Keratinocyte (primary cell): Measurements from ENCODE around the gene AKR7A3. TPM values are rescaled to one million over a fixed set of nuclear protein-coding genes. Genes with fewer than 3 reads are reported as not detected.

ENCODE experiments used
- DNase-seq: peaks from one replicate; pipeline ENCODE4 v3.0.0-alpha.2; 2011; ENCODE audit warnings: low read depth, missing footprints, low spot score
- FAIRE-seq: peaks from 2 replicates; lab custom pipeline; 2011; peaks lifted over from hg19 to GRCh38; lab: Jason Lieb, UNC
- H2AFZ ChIP-seq: 2 replicates; pipeline ENCODE4 v1.6.0; 2012; ENCODE audit warnings: low read length, control low read depth, inconsistent platforms; ENCODE audit not compliant: control insufficient read depth
- H3K27ac ChIP-seq: 2 replicates; pipeline ENCODE4 v1.5.1; 2011; ENCODE audit warnings: low read length; ENCODE audit not compliant: control insufficient read depth, insufficient read depth
- H3K27me3 ChIP-seq: 3 replicates; pipeline ENCODE4 v1.6.0; 2011; ENCODE audit warnings: low read length; ENCODE audit not compliant: control insufficient read depth, insufficient read depth; ENCODE audit errors: extremely low read depth
- H3K36me3 ChIP-seq, 2 experiments: 2 replicates in 1 of 2; 3 replicates in 1 of 2; pipeline ENCODE4 v1.5.1; 2011; ENCODE audit warnings: low read length in 2 of 2, mild to moderate bottlenecking in 1 of 2; ENCODE audit not compliant: control insufficient read depth in 2 of 2, insufficient read depth in 2 of 2; ENCODE audit errors: extremely low read depth in 1 of 2
- H3K4me1 ChIP-seq: 3 replicates; pipeline ENCODE4 v1.5.1; 2011; ENCODE audit warnings: low read length; ENCODE audit not compliant: control insufficient read depth, insufficient read depth; ENCODE audit errors: extremely low read depth
- H3K4me2 ChIP-seq: 3 replicates; pipeline ENCODE4 v1.6.0; 2011; ENCODE audit warnings: low read depth, low read length; ENCODE audit not compliant: control insufficient read depth, insufficient read depth; ENCODE audit errors: extremely low read depth
- H3K4me3 ChIP-seq, 3 experiments: fragments of 200-600 bp in 1 of 3; sonication (generic) in 1 of 3; 2 replicates in 2 of 3; 3 replicates in 1 of 3; pipeline ENCODE4 v1.5.1; 2011 to 2016; ENCODE audit warnings: low read length in 3 of 3, mild to moderate bottlenecking in 3 of 3, control low read depth in 2 of 3, inconsistent platforms in 1 of 3, low read depth in 1 of 3, mixed read lengths in 1 of 3, mixed run types in 1 of 3, moderate library complexity in 1 of 3; ENCODE audit not compliant: control insufficient read depth in 2 of 3, insufficient read depth in 2 of 3; ENCODE audit errors: extremely low read depth in 1 of 3
- H3K79me2 ChIP-seq: 2 replicates; pipeline ENCODE4 v1.6.0; 2012; ENCODE audit warnings: low read length; ENCODE audit not compliant: control insufficient read depth, insufficient read depth
- H3K9ac ChIP-seq: 3 replicates; pipeline ENCODE4 v1.6.0; 2011; ENCODE audit warnings: low read length; ENCODE audit not compliant: control insufficient read depth, insufficient read depth; ENCODE audit errors: extremely low read depth
- H3K9me1 ChIP-seq: 3 replicates; pipeline ENCODE4 v1.6.0; 2011; ENCODE audit warnings: low read length; ENCODE audit not compliant: control insufficient read depth, insufficient read depth; ENCODE audit errors: extremely low read depth
- H3K9me3 ChIP-seq: 2 replicates; pipeline ENCODE4 v1.5.1; 2012; ENCODE audit warnings: low read depth, low read length; ENCODE audit not compliant: control insufficient read depth
- H4K20me1 ChIP-seq: 3 replicates; pipeline ENCODE4 v1.6.0; 2011; ENCODE audit warnings: low read length; ENCODE audit not compliant: control insufficient read depth, insufficient read depth; ENCODE audit errors: extremely low read depth
- EZH2 ChIP-seq: IDR thresholded peaks from one replicate; pipeline ENCODE4 v1.6.1; 2012; ENCODE audit warnings: inconsistent platforms, mild to moderate bottlenecking, low read length, moderate library complexity
- dilution Hi-C: fragments of 300-500 bp; cut with MboI; formaldehyde crosslinking; loops from one replicate; pipeline ENCODE4 v1.7.0; 2020; ENCODE audit warnings: low sequenced_read_pairs; ENCODE audit not compliant: extremely low pct_ligation_motif_present
- polyA plus RNA-seq, 5 experiments: library from polyadenylated mRNA; depleted of rRNA in 3 of 5; stranded (reverse) in 3 of 5; stranded (forward) in 1 of 5; unstranded in 1 of 5; fragments of >200 nt; gene quantifications; 1 replicate in 1 of 5; 2 replicates in 3 of 5; 3 replicates in 1 of 5; pipeline versions ENCODE4 v1.2.1 to v1.2.3, GENCODE V29; 2011 to 2012; ENCODE audit warnings: missing spikeins in 2 of 5, low read depth in 1 of 5, low replicate concordance in 1 of 5
- small RNA-seq, 3 experiments: library from RNA; depleted of rRNA; stranded (forward); fragments of <200 nt; gene quantifications; one replicate each; pipeline ENCODE3, GENCODE V24; 2012; ENCODE audit warnings: low read depth in 3 of 3, low replicate concordance in 1 of 3; ENCODE audit not compliant: insufficient read length in 3 of 3
- TF ChIP-seq, protein P1 (sequence below), 3 experiments: IDR thresholded peaks in 1 of 3; conservative IDR thresholded peaks in 1 of 3; optimal IDR thresholded peaks in 1 of 3; 2 replicates in 2 of 3; 3 replicates in 1 of 3; pipeline versions ENCODE3 to v1.5.1; 2011; ENCODE audit warnings: low read length in 3 of 3, mild to moderate bottlenecking in 3 of 3, moderate library complexity in 2 of 3, control low read depth in 1 of 3, inconsistent platforms in 1 of 3; ENCODE audit not compliant: insufficient read depth in 2 of 3; ENCODE audit errors: extremely low read depth in 1 of 3

The AKR7A3 gene
- polyA plus RNA-seq, 1 donor (not counting 4 experiments of a cell fraction or from before 2014, with no cell fraction given) = 0.17 TPM

DNA sequence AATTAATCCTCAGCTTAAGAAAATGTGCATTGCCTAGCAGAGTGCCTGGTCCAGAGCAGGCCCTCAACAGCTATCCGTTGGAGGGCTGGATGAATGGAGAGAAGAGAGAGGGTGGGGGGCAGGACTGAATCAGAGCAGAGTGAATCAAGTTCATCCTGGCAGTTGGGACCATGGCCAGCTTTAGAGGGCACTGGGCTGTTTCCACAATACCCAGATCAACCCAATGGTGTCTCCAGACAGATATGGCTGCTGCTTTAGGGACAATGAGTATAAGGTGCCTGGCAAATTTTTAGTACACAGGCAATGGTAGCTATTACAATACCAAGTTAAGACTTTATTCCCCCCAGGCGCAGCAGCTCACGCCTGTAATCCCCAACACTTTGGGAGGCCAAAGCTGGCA is 54.3 kb downstream of the AKR7A3 start:
- Histone ChIP-seq H3K27me3 (no peaks in the 10 kb centered on the region), H3K9me3 (no peaks in the 10 kb centered on the region), H2AFZ (no peak overlapping the region), H3K4me3 (no peak overlapping the region), H3K4me1 (no peaks in the 10 kb centered on the region), H3K27ac (no peak overlapping the region), H3K9me1 (no peaks in the 10 kb centered on the region), H4K20me1 (no peaks in the 10 kb centered on the region), H3K4me2 (no peak overlapping the region), H3K79me2 (no peaks in the 10 kb centered on the region), H3K9ac (no peak overlapping the region), H3K36me3 (peaks cover 41 to 54% of the 10 kb centered on the region in 2 experiments)
- TF ChIP-seq EZH2 = no peak
- TF ChIP-seq, protein P1, sequence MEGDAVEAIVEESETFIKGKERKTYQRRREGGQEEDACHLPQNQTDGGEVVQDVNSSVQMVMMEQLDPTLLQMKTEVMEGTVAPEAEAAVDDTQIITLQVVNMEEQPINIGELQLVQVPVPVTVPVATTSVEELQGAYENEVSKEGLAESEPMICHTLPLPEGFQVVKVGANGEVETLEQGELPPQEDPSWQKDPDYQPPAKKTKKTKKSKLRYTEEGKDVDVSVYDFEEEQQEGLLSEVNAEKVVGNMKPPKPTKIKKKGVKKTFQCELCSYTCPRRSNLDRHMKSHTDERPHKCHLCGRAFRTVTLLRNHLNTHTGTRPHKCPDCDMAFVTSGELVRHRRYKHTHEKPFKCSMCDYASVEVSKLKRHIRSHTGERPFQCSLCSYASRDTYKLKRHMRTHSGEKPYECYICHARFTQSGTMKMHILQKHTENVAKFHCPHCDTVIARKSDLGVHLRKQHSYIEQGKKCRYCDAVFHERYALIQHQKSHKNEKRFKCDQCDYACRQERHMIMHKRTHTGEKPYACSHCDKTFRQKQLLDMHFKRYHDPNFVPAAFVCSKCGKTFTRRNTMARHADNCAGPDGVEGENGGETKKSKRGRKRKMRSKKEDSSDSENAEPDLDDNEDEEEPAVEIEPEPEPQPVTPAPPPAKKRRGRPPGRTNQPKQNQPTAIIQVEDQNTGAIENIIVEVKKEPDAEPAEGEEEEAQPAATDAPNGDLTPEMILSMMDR (optimal IDR thresholded peaks at IDR 0.05 in 1 of 3, IDR thresholded peaks at IDR 0.05 in 1 of 3, conservative IDR thresholded peaks at IDR 0.05 in 1 of 3; ENCODE audit: extremely low read depth in 1 of 3, insufficient read depth in 2 of 3, low read length in 3 of 3) = no peak
- FAIRE-seq = no peak
- no peak for DNase-seq
- dilution Hi-C loops = no loop called here

Small RNAs within 50 kb of the gene (small RNA-seq; reads per million reads assigned to genes)
- gene RNU6-1099P = 0 to 0.07 (median 0) reads per million in 3 experiments

Other genes with a start within 250 kb of the AKR7A3 start
- gene UBR4, start 78.5 kb downstream of the AKR7A3 start, polyA plus RNA-seq = 39.0 to 50.9 TPM (median 46.8 TPM) in 3 replicates
- gene EMC1, start 37.2 kb downstream of the AKR7A3 start, polyA plus RNA-seq = 17.1 to 48.5 TPM (median 28.6 TPM) in 3 replicates
- gene MRTO4, start 37.0 kb downstream of the AKR7A3 start, polyA plus RNA-seq = 35.6 to 68.1 TPM (median 50.2 TPM) in 3 replicates
- gene AKR7A2, start 23.4 kb upstream of the AKR7A3 start, polyA plus RNA-seq = 21.4 to 29.2 TPM (median 22.0 TPM) in 3 replicates
- 8.0 to 16.5 TPM (median 11.6 TPM) in 3 replicates for gene SLC66A1, start 23.6 kb upstream of the AKR7A3 start, polyA plus RNA-seq
- gene CAPZB, start 196.8 kb upstream of the AKR7A3 start, polyA plus RNA-seq = 143 to 422 TPM (median 193 TPM) in 3 replicates